OCI-LY7 (cell line): ENCODE results near the gene EVI5L. TPM values are rescaled to one million over a fixed set of nuclear protein-coding genes. Genes with fewer than 3 reads are reported as not detected.

Experiments
- BruUV-seq: library from RNA; stranded (reverse); fragments of 400-500 nt; replicated peaks from 2 replicates; lab custom pipeline; 2021; lab: Mats Ljungman, UMichigan
- CTCF ChIA-PET: fragments of 300-600 bp; sonication (Branson Sonifier 250); formaldehyde crosslinking; loops from one replicate; lab custom pipeline; 2022; ENCODE audit warnings: antibody characterized with exemption; ENCODE audit not compliant: unreplicated experiment; lab: Charles Lee
- POLR2A ChIA-PET: fragments of 300-600 bp; sonication (Branson Sonifier 250); formaldehyde crosslinking; loops from one replicate; lab custom pipeline; 2022; ENCODE audit warnings: antibody characterized with exemption; lab: Charles Lee
- DNase-seq: peaks from one replicate; pipeline ENCODE4 v3.0.0-alpha.2; 2015; ENCODE audit warnings: low spot score
- H2AFZ ChIP-seq: fragments of 200-600 bp; sonication (generic), shearing (Covaris generic); 2 replicates; pipeline ENCODE4 v1.6.1; 2014; ENCODE audit warnings: mild to moderate bottlenecking, antibody characterized with exemption, low read length, moderate library complexity
- H3K27ac ChIP-seq: fragments of 200-600 bp; sonication (generic); 2 replicates; pipeline ENCODE4 v1.5.1; 2014; ENCODE audit warnings: mixed run types, low read depth, mild to moderate bottlenecking, moderate library complexity, low read length, inconsistent platforms; ENCODE audit not compliant: poor library complexity, severe bottlenecking
- H3K36me3 ChIP-seq: fragments of 200-600 bp; sonication (generic); 2 replicates; pipeline ENCODE4 v1.6.1; 2014; ENCODE audit warnings: mild to moderate bottlenecking, antibody characterized with exemption, low read length, moderate library complexity, mixed read lengths; ENCODE audit not compliant: insufficient read depth
- H3K4me1 ChIP-seq: fragments of 200-600 bp; sonication (generic); 2 replicates; pipeline ENCODE4 v1.5.1; 2014; ENCODE audit warnings: mild to moderate bottlenecking, low read length; ENCODE audit not compliant: insufficient read depth, poor library complexity, severe bottlenecking
- H3K4me2 ChIP-seq: fragments of 200-600 bp; sonication (generic); 2 replicates; pipeline ENCODE4 v1.6.1; 2014; ENCODE audit warnings: mild to moderate bottlenecking, low read length
- H3K4me3 ChIP-seq: fragments of 200-600 bp; sonication (generic); 2 replicates; pipeline ENCODE4 v1.5.1; 2014; ENCODE audit warnings: mild to moderate bottlenecking, low read depth, low read length; ENCODE audit not compliant: poor library complexity, severe bottlenecking
- H3K79me2 ChIP-seq: fragments of 200-600 bp; sonication (generic); 2 replicates; pipeline ENCODE4 v1.6.1; 2016; ENCODE audit warnings: low read depth, mild to moderate bottlenecking, low read length, moderate library complexity, mixed read lengths; ENCODE audit not compliant: insufficient read depth
- H3K9me2 ChIP-seq: fragments of 200-600 bp; sonication (generic); 2 replicates; pipeline ENCODE4 v1.6.1; 2016; ENCODE audit warnings: mild to moderate bottlenecking, low read length, mixed read lengths; ENCODE audit not compliant: insufficient read depth
- H3K9me3 ChIP-seq: fragments of 200-600 bp; sonication (generic); 2 replicates; pipeline ENCODE4 v1.6.1; 2014; ENCODE audit warnings: mild to moderate bottlenecking, mixed run types, low read length, mixed read lengths
- H4K20me1 ChIP-seq: fragments of 200-600 bp; sonication (generic); 2 replicates; pipeline ENCODE4 v1.6.1; 2014; ENCODE audit warnings: mild to moderate bottlenecking, antibody characterized with exemption, low read length, moderate library complexity, mixed read lengths; ENCODE audit not compliant: insufficient read depth
- CTCF ChIP-seq: fragments of 200-600 bp; sonication (generic); conservative IDR thresholded peaks from 2 replicates; pipeline ENCODE4 v1.5.1; 2014; ENCODE audit warnings: mild to moderate bottlenecking, antibody characterized with exemption, low read length, moderate library complexity, mixed read lengths
- EZH2phosphoT487 ChIP-seq: fragments of 200-600 bp; sonication (generic); IDR thresholded peaks from 2 replicates; pipeline ENCODE4 v1.6.1; 2018; ENCODE audit warnings: low read depth, borderline replicate concordance, mild to moderate bottlenecking, mixed run types, antibody characterized with exemption, low read length, moderate library complexity, mixed read lengths
- intact Hi-C: fragments of 100-400 bp; cut with micrococcal nuclease; formaldehyde crosslinking; loops from one replicate; pipeline ENCODE4 v1.10.0; 2022; ENCODE audit not compliant: unreplicated experiment
- total RNA-seq, 2 experiments: library from RNA; depleted of rRNA in 1 of 2; stranded (reverse); fragments of >200 nt in 1 of 2; shearing (Covaris generic) in 1 of 2; gene quantifications; 2 replicates each; pipeline ENCODE4 v1.2.3, GENCODE V29; 2014 to 2022

Gene EVI5L
- total RNA-seq, 2 experiments from 2014 or later = 2.7 to 5.5 TPM

GRCh38 chr19:7850000-7850813 lies 20.2 kb downstream of the EVI5L start:
- Histone ChIP-seq H3K9me3 (no peaks in the 10 kb centered on the region), H4K20me1 (no peaks in the 10 kb centered on the region), H3K4me1 (no peaks in the 10 kb centered on the region), H2AFZ (no peak overlapping the region), H3K9me2 (no peaks in the 10 kb centered on the region), H3K4me2 (no peak overlapping the region), H3K79me2 (no peaks in the 10 kb centered on the region), H3K36me3 (no peaks in the 10 kb centered on the region), H3K27ac (no peak overlapping the region), H3K4me3 (no peak overlapping the region)
- intact Hi-C loops = loop anchor here (5.0 kb wide), 1 partner anchor 92 kb away; the partner anchor contains the start of gene TIMM44
- TF ChIP-seq CTCF (no peak), EZH2phosphoT487 (no peak)
- no TSS peak for BruUV-seq
- POLR2A ChIA-PET = no interaction called here
- no peak for DNase-seq
- CTCF ChIA-PET = no interaction called here

GRCh38 chr19:7850945-7851622 lies 21.1 kb downstream of the EVI5L start:
- Histone ChIP-seq H3K27ac (no peak overlapping the region), H2AFZ (no peak overlapping the region), H3K79me2 (no peaks in the 10 kb centered on the region), H3K9me3 (no peaks in the 10 kb centered on the region), H3K4me1 (no peaks in the 10 kb centered on the region), H3K4me2 (no peak overlapping the region), H3K36me3 (no peaks in the 10 kb centered on the region), H3K9me2 (no peaks in the 10 kb centered on the region), H3K4me3 (no peak overlapping the region), H4K20me1 (no peaks in the 10 kb centered on the region)
- intact Hi-C loops = loop anchor here (5.0 kb wide), 1 partner anchor 91 kb away; the partner anchor contains the start of gene TIMM44
- TF ChIP-seq EZH2phosphoT487 (no peak), CTCF (no peak)
- no peak for DNase-seq
- ChIA-PET POLR2A (no interaction called here), CTCF (no interaction called here)
- no TSS peak for BruUV-seq
